HCT116 (cell line): Measurements from ENCODE around the gene NCSTN. TPM values are rescaled to one million over a fixed set of nuclear protein-coding genes. Genes with fewer than 3 reads are reported as not detected.
A peak's percentile ranks its signal among the peaks of the same experiment; 100 is the strongest.

Experiments used
- ATAC-seq: fragments of 200-7000 bp; cut with Tn5 transposase; 2 replicates; pipeline ENCODE4 v1.9.1; 2020; ENCODE audit warnings: mild to moderate bottlenecking, moderate library complexity
- BruUV-seq: library from RNA; stranded (reverse); fragments of 400-500 nt; replicated peaks from 2 replicates; lab custom pipeline; 2021; lab: Mats Ljungman, UMichigan
- CTCF ChIA-PET: fragments of 300-600 bp; sonication (Branson Sonifier 250); formaldehyde crosslinking; loops from one replicate; lab custom pipeline; 2021; ENCODE audit warnings: antibody characterized with exemption; lab: Charles Lee
- POLR2A ChIA-PET: fragments of 300-600, 350-600 bp; sonication (Branson Sonifier 250); formaldehyde crosslinking; loops from one replicate; lab custom pipeline; 2021; ENCODE audit warnings: antibody characterized with exemption; lab: Charles Lee
- RAD21 ChIA-PET, 2 experiments: fragments of 300-600 bp; sonication (Branson Sonifier 250); formaldehyde crosslinking; loops; one replicate each; lab custom pipeline; 2023; ENCODE audit warnings: low total read pairs in 2 of 2; ENCODE audit not compliant: uncharacterized antibody in 2 of 2, unreplicated experiment in 2 of 2, low non-redundant PET in 1 of 2; lab: Charles Lee
- DNase-seq: peaks from one replicate; pipeline ENCODE4 v3.0.0-alpha.2; 2010; ENCODE audit warnings: low read depth, low spot score
- H2AFZ ChIP-seq: fragments of 200-600 bp; shearing (Covaris generic), sonication (generic); 2 replicates; pipeline ENCODE4 v1.6.1; 2017; ENCODE audit warnings: low read depth, mixed run types, mixed read lengths, antibody characterized with exemption, low read length; ENCODE audit not compliant: poor library complexity, severe bottlenecking
- H3K27ac ChIP-seq: 2 replicates; pipeline ENCODE4 v1.5.1; 2012; ENCODE audit warnings: low read depth, low read length
- H3K27me3 ChIP-seq: fragments of 200-600 bp; sonication (generic); 2 replicates; pipeline ENCODE4 v1.6.1; 2016; ENCODE audit warnings: mixed run types, low read length, mixed read lengths; ENCODE audit not compliant: insufficient read depth
- H3K36me3 ChIP-seq, 2 experiments: fragments of 200-500 bp in 1 of 2; fragments of 200-600 bp in 1 of 2; sonication (Bioruptor generic) in 1 of 2; sonication (generic) in 1 of 2; 2 replicates each; pipeline versions ENCODE4 v1.5.1 to v1.6.1; 2014 to 2016; ENCODE audit warnings: low read length in 2 of 2, inconsistent platforms in 1 of 2, mixed read lengths in 1 of 2, mixed run types in 1 of 2; ENCODE audit not compliant: insufficient read depth in 2 of 2, control insufficient read depth in 1 of 2
- H3K4me1 ChIP-seq, 2 experiments: fragments of 200-600 bp in 1 of 2; sonication (generic) in 1 of 2; 2 replicates each; pipeline versions ENCODE4 v1.5.1 to v1.6.1; 2012 to 2017; ENCODE audit warnings: low read length in 2 of 2, inconsistent platforms in 1 of 2, mild to moderate bottlenecking in 1 of 2, mixed read lengths in 1 of 2, mixed run types in 1 of 2, moderate library complexity in 1 of 2; ENCODE audit not compliant: insufficient read depth in 2 of 2, control insufficient read depth in 1 of 2
- H3K4me2 ChIP-seq: fragments of 200-600 bp; sonication (generic); 2 replicates; pipeline ENCODE4 v1.6.1; 2017; ENCODE audit warnings: mixed run types, low read length, mixed read lengths
- H3K4me3 ChIP-seq, 2 experiments: fragments of 200-600 bp in 1 of 2; sonication (generic) in 1 of 2; replicated peaks in 1 of 2; 2 replicates each; pipeline ENCODE4 v1.5.1; 2011 to 2016; ENCODE audit warnings: low read length in 2 of 2, control low read depth in 1 of 2, low read depth in 1 of 2, mild to moderate bottlenecking in 1 of 2, mixed read lengths in 1 of 2, mixed run types in 1 of 2
- H3K79me2 ChIP-seq: fragments of 200-600 bp; sonication (generic); 2 replicates; pipeline ENCODE4 v1.6.1; 2017; ENCODE audit warnings: mild to moderate bottlenecking, mixed run types, low read length, moderate library complexity, mixed read lengths; ENCODE audit not compliant: insufficient read depth
- H3K9ac ChIP-seq: fragments of 200-600 bp; sonication (generic); 2 replicates; pipeline ENCODE4 v1.6.1; 2016; ENCODE audit warnings: low read length, mixed read lengths
- H3K9me2 ChIP-seq: fragments of 200-600 bp; sonication (generic), shearing (Covaris generic); 2 replicates; pipeline ENCODE4 v1.6.1; 2017; ENCODE audit warnings: mixed run types, mild to moderate bottlenecking, moderate library complexity; ENCODE audit not compliant: insufficient read depth
- H3K9me3 ChIP-seq, 2 experiments: fragments of 200-500 bp in 1 of 2; fragments of 200-600 bp in 1 of 2; sonication (Bioruptor generic) in 1 of 2; sonication (generic) in 1 of 2; 2 replicates each; pipeline ENCODE4 v1.6.1; 2014 to 2017; ENCODE audit warnings: low read length in 2 of 2, mixed read lengths in 2 of 2, inconsistent platforms in 1 of 2, low read depth in 1 of 2, mild to moderate bottlenecking in 1 of 2, mixed run types in 1 of 2, moderate library complexity in 1 of 2; ENCODE audit not compliant: control insufficient read depth in 1 of 2, insufficient read depth in 1 of 2
- H4K20me1 ChIP-seq: fragments of 200-600 bp; sonication (generic), shearing (Covaris generic); 2 replicates; pipeline ENCODE4 v1.6.1; 2017; ENCODE audit warnings: mixed run types, mild to moderate bottlenecking, moderate library complexity; ENCODE audit not compliant: insufficient read depth
- EZH2 ChIP-seq: fragments of 200-600 bp; sonication (generic); IDR thresholded peaks from 2 replicates; pipeline ENCODE4 v1.6.1; 2017; ENCODE audit warnings: antibody characterized with exemption, mixed run types
- SIN3A ChIP-seq: IDR thresholded peaks from 2 replicates; pipeline ENCODE4 v1.6.1; 2012; ENCODE audit warnings: low read depth
- SP1 ChIP-seq: IDR thresholded peaks from 2 replicates; pipeline ENCODE4 v1.6.1; 2012; ENCODE audit warnings: low read depth
- intact Hi-C: fragments of 100-400 bp; cut with micrococcal nuclease; formaldehyde crosslinking; loops from 2 replicates; pipeline ENCODE4 v1.10.0; 2022
- total RNA-seq: library from RNA; stranded (reverse); gene quantifications from one replicate; pipeline ENCODE4 v1.2.1, GENCODE V29; 2021; ENCODE audit not compliant: unreplicated experiment
- TF ChIP-seq, protein P1 (sequence below): IDR thresholded peaks from 2 replicates; pipeline ENCODE4 v1.6.1; 2012
- TF ChIP-seq, protein P2 (sequence below): IDR thresholded peaks from 2 replicates; pipeline ENCODE4 v1.6.1; 2012; ENCODE audit warnings: low read depth

NCSTN gene
- total RNA-seq, 1 experiment from 2014 or later = 68.4 TPM

DNA sequence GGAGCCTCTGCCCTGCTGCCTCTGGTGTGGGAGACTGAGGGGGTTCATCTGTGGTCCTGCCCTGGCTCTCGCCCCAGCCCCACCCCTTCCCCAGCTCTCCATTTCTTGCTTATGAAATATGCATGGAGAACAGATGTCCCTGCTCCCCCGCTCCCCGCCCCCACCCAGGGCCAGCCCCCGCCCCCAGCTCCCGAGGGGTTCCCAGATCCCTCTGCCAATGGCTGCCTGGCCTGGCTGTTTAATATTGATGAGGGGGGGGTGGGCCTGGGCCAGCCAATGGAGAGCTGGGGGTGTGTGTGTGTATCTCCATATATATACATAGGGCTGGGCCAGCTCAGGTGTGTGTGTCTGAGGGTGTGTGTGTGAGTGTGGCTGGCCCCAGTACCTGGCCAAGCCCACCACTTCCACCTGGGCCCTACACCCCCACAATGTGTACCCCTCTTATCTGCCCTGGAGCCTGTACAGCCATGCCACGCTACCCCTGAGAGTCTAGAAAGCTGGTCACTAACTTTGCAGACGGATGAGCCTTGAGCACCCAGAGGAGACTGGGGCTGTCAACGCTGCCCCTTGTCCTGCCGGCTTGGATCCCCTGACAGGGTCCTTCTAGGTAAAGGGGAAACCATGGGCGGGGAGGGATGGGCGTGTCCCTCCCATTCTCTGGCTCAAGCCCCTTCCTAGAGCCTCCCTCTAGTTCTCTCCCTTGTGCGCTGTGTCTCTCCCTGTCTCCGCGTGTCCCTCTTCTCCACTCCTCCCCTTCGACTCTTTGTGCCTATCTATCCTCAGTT lies 23.7 kb downstream of the NCSTN start, which contains the start of gene NHLH1:
NHLH1 (plus strand) TSS at position 341 of the 785 bp plus-strand sequence. CDS start 3,661 bp downstream, outside the sequence.
- RAD21 ChIA-PET = no interaction called here

More for the DNA sequence above, 23.7 kb downstream of the NCSTN start, which contains the start of gene NHLH1:
- Histone ChIP-seq H3K27ac (no peak within 1 kb of the TSS), H3K79me2 (no peaks in the 10 kb centered on the region)
- DNase-seq = no peak
- intact Hi-C loops = no loop called here
- TF ChIP-seq, protein P1, sequence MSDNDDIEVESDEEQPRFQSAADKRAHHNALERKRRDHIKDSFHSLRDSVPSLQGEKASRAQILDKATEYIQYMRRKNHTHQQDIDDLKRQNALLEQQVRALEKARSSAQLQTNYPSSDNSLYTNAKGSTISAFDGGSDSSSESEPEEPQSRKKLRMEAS = no peak
- TF ChIP-seq SP1 (no peak), EZH2 (no peak), SIN3A (no peak)
- TF ChIP-seq, protein P2, sequence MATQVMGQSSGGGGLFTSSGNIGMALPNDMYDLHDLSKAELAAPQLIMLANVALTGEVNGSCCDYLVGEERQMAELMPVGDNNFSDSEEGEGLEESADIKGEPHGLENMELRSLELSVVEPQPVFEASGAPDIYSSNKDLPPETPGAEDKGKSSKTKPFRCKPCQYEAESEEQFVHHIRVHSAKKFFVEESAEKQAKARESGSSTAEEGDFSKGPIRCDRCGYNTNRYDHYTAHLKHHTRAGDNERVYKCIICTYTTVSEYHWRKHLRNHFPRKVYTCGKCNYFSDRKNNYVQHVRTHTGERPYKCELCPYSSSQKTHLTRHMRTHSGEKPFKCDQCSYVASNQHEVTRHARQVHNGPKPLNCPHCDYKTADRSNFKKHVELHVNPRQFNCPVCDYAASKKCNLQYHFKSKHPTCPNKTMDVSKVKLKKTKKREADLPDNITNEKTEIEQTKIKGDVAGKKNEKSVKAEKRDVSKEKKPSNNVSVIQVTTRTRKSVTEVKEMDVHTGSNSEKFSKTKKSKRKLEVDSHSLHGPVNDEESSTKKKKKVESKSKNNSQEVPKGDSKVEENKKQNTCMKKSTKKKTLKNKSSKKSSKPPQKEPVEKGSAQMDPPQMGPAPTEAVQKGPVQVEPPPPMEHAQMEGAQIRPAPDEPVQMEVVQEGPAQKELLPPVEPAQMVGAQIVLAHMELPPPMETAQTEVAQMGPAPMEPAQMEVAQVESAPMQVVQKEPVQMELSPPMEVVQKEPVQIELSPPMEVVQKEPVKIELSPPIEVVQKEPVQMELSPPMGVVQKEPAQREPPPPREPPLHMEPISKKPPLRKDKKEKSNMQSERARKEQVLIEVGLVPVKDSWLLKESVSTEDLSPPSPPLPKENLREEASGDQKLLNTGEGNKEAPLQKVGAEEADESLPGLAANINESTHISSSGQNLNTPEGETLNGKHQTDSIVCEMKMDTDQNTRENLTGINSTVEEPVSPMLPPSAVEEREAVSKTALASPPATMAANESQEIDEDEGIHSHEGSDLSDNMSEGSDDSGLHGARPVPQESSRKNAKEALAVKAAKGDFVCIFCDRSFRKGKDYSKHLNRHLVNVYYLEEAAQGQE = no peak
- TF ChIP-seq, all 23 proteins: peak for 0
- Histone ChIP-seq H3K9me2 (no peaks in the 10 kb centered on the region), H4K20me1 (no peaks in the 10 kb centered on the region), H2AFZ (no peak within 1 kb of the TSS), H3K4me1 (no peaks in the 10 kb centered on the region), H3K9ac (no peak within 1 kb of the TSS), H3K4me3 (no peak within 1 kb of the TSS), H3K9me3 (no peaks in the 10 kb centered on the region), H3K36me3 (no peaks in the 10 kb centered on the region), H3K27me3 (no peaks in the 10 kb centered on the region), H3K4me2 (no peak within 1 kb of the TSS)
- ATAC-seq = peak; percentile 58
- POLR2A ChIA-PET = no interaction called here
- BruUV-seq = no TSS peak
- CTCF ChIA-PET = interaction anchor here (0.8 to 2.9 kb wide), 2 partner anchors 9 to 280 kb away, joined by 3 to 13 read pairs; no protein-coding TSS in a partner anchor
